ENCODE measurements around the gene TBC1D24. TPM values are rescaled to one million over a fixed set of nuclear protein-coding genes. Genes with fewer than 3 reads are reported as not detected.

Gene TBC1D24
- total and polyA plus RNA-seq, 2 experiments from 2014 or later = 5.4 to 21.0 TPM

- Histone ChIP-seq H3K79me2 (replicated peaks; ENCODE audit: insufficient read depth) (peaks cover 12% of the 10 kb centered on the region), H2AFZ (no peak overlapping the region), H3F3A (replicated peaks; ENCODE audit: low read depth) (peaks cover 16% of the 10 kb centered on the region), H3K36me3 (ENCODE audit: insufficient read depth) (no peaks in the 10 kb centered on the region), H3K27me3 (ENCODE audit: insufficient read depth) (peaks cover 79% of the 10 kb centered on the region), H3K4me1 (ENCODE audit: insufficient read depth) (peaks cover 23% of the 10 kb centered on the region), H3K4me3 (no peak overlapping the region), H3K9me2 (ENCODE audit: insufficient read depth) (no peaks in the 10 kb centered on the region), H3K4me2 (no peak overlapping the region), H4K20me1 (replicated peaks; ENCODE audit: insufficient read depth) (peaks cover 18% of the 10 kb centered on the region), H3K27ac (ENCODE audit: low read depth) (no peak overlapping the region)
- no peaks in the 10 kb centered on the region; the same call in 2 of the 3 replicates for H3K36me3 Mint-ChIP-seq (ENCODE audit: low read depth)
- ATAC-seq = no peak
- H3K27ac Mint-ChIP-seq = no peak overlapping the region
- no peak overlapping the region for H3K4me3 Mint-ChIP-seq
- H3K4me1 Mint-ChIP-seq = peaks cover 20% of the 10 kb centered on the region
- H3K9me3 Mint-ChIP-seq = no peaks in the 10 kb centered on the region
- H3K27me3 Mint-ChIP-seq (ENCODE audit: insufficient read depth, low read depth, poor library complexity) = peaks cover 57% of the 10 kb centered on the region
- no peak for DNase-seq (ENCODE audit: low spot score)
- no peak for TF ChIP-seq REST (IDR thresholded peaks at IDR 0.05; ENCODE audit: unreplicated experiment)
- no peak for TF ChIP-seq NANOG (IDR thresholded peaks at IDR 0.05; ENCODE audit: borderline replicate concordance)
- no peak for TF ChIP-seq JUNB (IDR thresholded peaks at IDR 0.05; ENCODE audit: unreplicated experiment)
- no peak for TF ChIP-seq ETS1 (IDR thresholded peaks at IDR 0.05)
- TF ChIP-seq ZNF462 (CRISPR knock-in tag; IDR thresholded peaks at IDR 0.05) = no peak
- TF ChIP-seq CREB1 (CRISPR knock-in tag; IDR thresholded peaks at IDR 0.05; ENCODE audit: low read depth) = no peak
- no peak for TF ChIP-seq STAT1 (IDR thresholded peaks at IDR 0.05; ENCODE audit: unreplicated experiment)
- TF ChIP-seq POLR2AphosphoS5 (IDR thresholded peaks at IDR 0.05; ENCODE audit: low read depth) = no peak
- TF ChIP-seq ZNF114 (CRISPR knock-in tag; IDR thresholded peaks at IDR 0.05) = no peak
Measured at GRCh38 chr16:2472488-2472864, 2.5 kb upstream of the TBC1D24 start.
